IMR-90 (cell line): Measurements from ENCODE around the gene TAF11L13. TPM values are rescaled to one million over a fixed set of nuclear protein-coding genes. Genes with fewer than 3 reads are reported as not detected.
"Not testable (repeated sequence)": the region's sequence is repeated elsewhere in the genome, so short reads cannot be mapped to it uniquely, and the experiment has no call there.

ENCODE experiments used
- ATAC-seq: fragments of 200-7000 bp; cut with Tn5 transposase; 2 replicates; pipeline ENCODE4 v1.9.1; 2020; ENCODE audit warnings: low read depth, mild to moderate bottlenecking, moderate library complexity
- BruUV-seq: library from RNA; stranded (reverse); fragments of 400-500 nt; replicated peaks from 2 replicates; lab custom pipeline; 2021; lab: Mats Ljungman, UMichigan
- CTCF ChIA-PET: fragments of 300-600 bp; formaldehyde crosslinking; extraction: SDS; loops from one replicate; lab custom pipeline; 2021; ENCODE audit warnings: antibody characterized with exemption; lab: Yijun Ruan, JAX
- POLR2A ChIA-PET: fragments of 300-600 bp; sonication (Branson Sonifier 250); formaldehyde crosslinking; loops from one replicate; lab custom pipeline; 2022; ENCODE audit warnings: antibody characterized with exemption; ENCODE audit not compliant: unreplicated experiment; lab: Charles Lee
- DNase-seq: peaks from one replicate; pipeline ENCODE4 v3.0.0; 2013
- H2AFZ ChIP-seq: replicated peaks from 2 replicates; pipeline ENCODE3; 2013; ENCODE audit warnings: low read length, mild to moderate bottlenecking; ENCODE audit not compliant: poor library complexity
- H2AK5ac ChIP-seq: 2 replicates; pipeline ENCODE4 v1.6.1; 2013; ENCODE audit warnings: low read depth, low read length, inconsistent platforms
- H2AK9ac ChIP-seq: replicated peaks from 2 replicates; pipeline ENCODE3; 2013; ENCODE audit warnings: mild to moderate bottlenecking, low read depth, low read length, moderate library complexity; ENCODE audit not compliant: poor library complexity
- H2BK120ac ChIP-seq: 2 replicates; pipeline ENCODE4 v1.6.1; 2013; ENCODE audit warnings: low read depth, low read length, inconsistent platforms
- H2BK15ac ChIP-seq: 3 replicates; pipeline ENCODE4 v1.6.1; 2013; ENCODE audit warnings: low read depth, low read length, inconsistent platforms
- H2BK20ac ChIP-seq: 2 replicates; pipeline ENCODE4 v1.6.1; 2013; ENCODE audit warnings: low read depth, mild to moderate bottlenecking, inconsistent platforms, low read length, moderate library complexity
- H2BK5ac ChIP-seq: 2 replicates; pipeline ENCODE4 v1.6.1; 2013; ENCODE audit warnings: mild to moderate bottlenecking, low read depth, low read length, inconsistent platforms; ENCODE audit not compliant: poor library complexity, severe bottlenecking
- H3K14ac ChIP-seq: replicated peaks from 2 replicates; pipeline ENCODE4 v1.6.1; 2013; ENCODE audit warnings: low read depth, low read length, inconsistent platforms
- H3K18ac ChIP-seq: 2 replicates; pipeline ENCODE4 v1.6.1; 2013; ENCODE audit warnings: low read depth, low read length, control low read depth
- H3K23ac ChIP-seq: 2 replicates; pipeline ENCODE4 v1.6.1; 2013; ENCODE audit warnings: low read depth, low read length, inconsistent platforms
- H3K27ac ChIP-seq: 2 replicates; pipeline ENCODE4 v1.5.1; 2013; ENCODE audit warnings: mild to moderate bottlenecking, control low read depth, low read length; ENCODE audit not compliant: insufficient read depth
- H3K27me3 ChIP-seq: 2 replicates; pipeline ENCODE4 v1.6.1; 2013; ENCODE audit warnings: low read length; ENCODE audit not compliant: control insufficient read depth, insufficient read depth
- H3K36me3 ChIP-seq: 2 replicates; pipeline ENCODE4 v1.6.1; 2013; ENCODE audit warnings: low read length, mixed read lengths; ENCODE audit not compliant: control insufficient read depth, insufficient read depth
- H3K4ac ChIP-seq: 2 replicates; pipeline ENCODE4 v1.6.1; 2013; ENCODE audit warnings: low read depth, low read length, inconsistent platforms
- H3K4me1 ChIP-seq: 2 replicates; pipeline ENCODE4 v1.6.1; 2013; ENCODE audit warnings: low read length, mixed read lengths; ENCODE audit not compliant: control insufficient read depth, insufficient read depth
- H3K4me2 ChIP-seq: 2 replicates; pipeline ENCODE4 v1.6.1; 2013; ENCODE audit warnings: low read depth, mild to moderate bottlenecking, control low read depth, low read length, moderate library complexity
- H3K4me3 ChIP-seq: 2 replicates; pipeline ENCODE4 v1.5.1; 2013; ENCODE audit warnings: low read depth, mild to moderate bottlenecking, control low read depth, low read length, moderate library complexity; ENCODE audit not compliant: insufficient read depth
- H3K56ac ChIP-seq: 2 replicates; pipeline ENCODE4 v1.6.1; 2013; ENCODE audit warnings: low read length, inconsistent platforms; ENCODE audit not compliant: insufficient read depth; ENCODE audit errors: extremely low read depth
- H3K79me1 ChIP-seq, 2 experiments: 2 replicates each; pipeline ENCODE4 v1.6.1; 2013; ENCODE audit warnings: low read length in 2 of 2, inconsistent platforms in 1 of 2, low read depth in 1 of 2
- H3K9ac ChIP-seq: 2 replicates; pipeline ENCODE4 v1.6.1; 2013; ENCODE audit warnings: low read depth, low read length, control low read depth
- H3K9me1 ChIP-seq: 2 replicates; pipeline ENCODE4 v1.6.1; 2013; ENCODE audit warnings: low read length, inconsistent platforms; ENCODE audit not compliant: insufficient read depth
- H3K9me3 ChIP-seq: 2 replicates; pipeline ENCODE4 v1.6.1; 2013; ENCODE audit warnings: low read length; ENCODE audit not compliant: control insufficient read depth, insufficient read depth
- H4K20me1 ChIP-seq: 2 replicates; pipeline ENCODE4 v1.6.1; 2013; ENCODE audit warnings: low read length, inconsistent platforms; ENCODE audit not compliant: insufficient read depth
- H4K5ac ChIP-seq: 2 replicates; pipeline ENCODE4 v1.6.1; 2013; ENCODE audit warnings: mild to moderate bottlenecking, low read depth, low read length, control low read depth
- H4K8ac ChIP-seq, 2 experiments: 2 replicates each; pipeline ENCODE4 v1.6.1; 2013; ENCODE audit warnings: low read depth in 2 of 2, low read length in 2 of 2, control low read depth in 1 of 2, inconsistent platforms in 1 of 2
- H4K91ac ChIP-seq: 2 replicates; pipeline ENCODE4 v1.6.1; 2013; ENCODE audit warnings: low read depth, low read length, inconsistent platforms; ENCODE audit not compliant: insufficient read depth
- MAFK ChIP-seq: IDR thresholded peaks from 2 replicates; pipeline ENCODE4 v1.6.1; 2012; ENCODE audit warnings: low read depth, low read length, improper control_type of control experiment
- RAD21 ChIP-seq: IDR thresholded peaks from 2 replicates; pipeline ENCODE4 v1.6.1; 2012; ENCODE audit warnings: low read length, improper control_type of control experiment
- WGBS, 2 experiments: methylation state at CpG; one replicate each; pipeline versions ENCODE4 v1.1.5 to v1.1.7; 2013; ENCODE audit warnings: missing lambda C conversion rate in 2 of 2; ENCODE audit not compliant: insufficient read length in 1 of 2; ENCODE audit errors: extremely low coverage in 2 of 2; 5-methylcytosine and 5-hydroxymethylcytosine counted together
- dilution Hi-C: fragments of 300-500 bp; cut with HindIII; formaldehyde crosslinking; loops from one replicate; pipeline ENCODE4 v1.14.3; 2018; ENCODE audit warnings: low sequenced_read_pairs; ENCODE audit not compliant: unreplicated experiment
- in situ Hi-C: fragments of 300-500 bp; cut with MboI; formaldehyde crosslinking; loops from 3 replicates; pipeline ENCODE4 v1.14.3; 2019; ENCODE audit warnings: low sequenced_read_pairs, inconsistent platforms, mixed read lengths
- intact Hi-C: fragments of 100-400 bp; cut with micrococcal nuclease; formaldehyde crosslinking; loops from 2 replicates; pipeline ENCODE4 v1.10.0; 2022
- polyA plus RNA-seq, 3 experiments: library from polyadenylated mRNA; depleted of rRNA; stranded (reverse); fragments of >200 nt; gene quantifications; 2 replicates each; pipeline ENCODE4 v1.2.3, GENCODE V29; 2012; ENCODE audit warnings: low replicate concordance in 1 of 3
- total RNA-seq: library from RNA; depleted of rRNA; stranded (reverse); fragments of >200 nt; gene quantifications from 2 replicates; pipeline ENCODE4 v1.2.3, GENCODE V29; 2012

The TAF11L13 gene
- total and polyA plus RNA-seq, 2 of the 4 experiments (the other 2 are of a cell fraction): not detected

- no peak overlapping the region for H2AK5ac ChIP-seq
- intact Hi-C loops: no loop called here
- no CpG with 5 or more reads among the region's 14 CpGs for WGBS, 2 experiments
- no peak overlapping the region for H4K5ac ChIP-seq
- H3K14ac ChIP-seq: no peak overlapping the region
- no peak overlapping the region for H4K91ac ChIP-seq
- H3K4me2 ChIP-seq: no peak overlapping the region
- no peaks in the 10 kb centered on the region for H4K20me1 ChIP-seq
- no peak overlapping the region for H2AFZ ChIP-seq
- DNase-seq (no peak), ATAC-seq (no peak)
- H3K79me1 ChIP-seq: no peaks in the 10 kb centered on the region
- H3K18ac ChIP-seq: no peak overlapping the region
- H3K4ac ChIP-seq: no peak overlapping the region
- dilution Hi-C loops: no loop called here
- no peak overlapping the region for H3K4me3 ChIP-seq
- ChIA-PET POLR2A (no interaction called here), CTCF (no interaction called here)
- no peak overlapping the region for H2BK5ac ChIP-seq
- no peak overlapping the region for H3K9ac ChIP-seq
- no peak overlapping the region for H2BK120ac ChIP-seq
- H4K8ac ChIP-seq: no peak overlapping the region
- H3K23ac ChIP-seq: no peak overlapping the region
- no TSS peak for BruUV-seq
- H2BK15ac ChIP-seq: no peak overlapping the region
- H2BK20ac ChIP-seq: no peak overlapping the region
- H3K9me1 ChIP-seq: no peaks in the 10 kb centered on the region
- no peaks in the 10 kb centered on the region for H3K9me3 ChIP-seq
- H3K56ac ChIP-seq: no peak overlapping the region
- no peaks in the 10 kb centered on the region for H3K4me1 ChIP-seq
- no peak overlapping the region for H2AK9ac ChIP-seq
- in situ Hi-C loops: no loop called here
- H3K27ac ChIP-seq: no peak overlapping the region
- H3K27me3 ChIP-seq: no peaks in the 10 kb centered on the region
- H3K36me3 ChIP-seq: no peaks in the 10 kb centered on the region
- TF ChIP-seq RAD21: no peak
- no peak for TF ChIP-seq MAFK
Measured at GRCh38 chr5:17604951-17605350, 26.9 kb upstream of the TAF11L13 start.

GRCh38 chr5:17607461-17607860 is 24.4 kb upstream of the TAF11L13 start:
- POLR2A ChIA-PET, H3K4ac ChIP-seq, intact Hi-C loops, H3K9me3 ChIP-seq, H3K4me1 ChIP-seq, H3K14ac ChIP-seq, H2BK5ac ChIP-seq, ATAC-seq, H3K27me3 ChIP-seq, H3K4me3 ChIP-seq, in situ Hi-C loops, BruUV-seq, H2BK20ac ChIP-seq, H2BK15ac ChIP-seq, H3K9me1 ChIP-seq, CTCF ChIA-PET, H3K9ac ChIP-seq, H4K5ac ChIP-seq, H2AK9ac ChIP-seq, DNase-seq, H3K36me3 ChIP-seq, H3K4me2 ChIP-seq, H4K91ac ChIP-seq, H4K8ac ChIP-seq, dilution Hi-C loops, H2AFZ ChIP-seq, H2AK5ac ChIP-seq, H3K27ac ChIP-seq, H3K56ac ChIP-seq, H3K79me1 ChIP-seq, H3K23ac ChIP-seq, H4K20me1 ChIP-seq, H3K18ac ChIP-seq, H2BK120ac ChIP-seq: not testable (repeated sequence)
- WGBS, 2 experiments: no CpG with 5 or more reads among the region's 4 CpGs
